NCI-H1694 treated with DMSO at 0.1 percent for 48 hours (cell line): ENCODE results near the gene RIPK3.
"Not testable (repeated sequence)": the region's sequence is repeated elsewhere in the genome, so short reads cannot be mapped to it uniquely, and the experiment has no call there.

Source experiments
- DNase-seq: peaks from one replicate; lab custom pipeline; 2025; lab: John Stamatoyannopoulos, UW

Gene RIPK3

GRCh38 chr14:24369463-24369862, 29.7 kb upstream of the RIPK3 start:
- DNase-seq = no peak

GRCh38 chr14:24368562-24369252, 28.9 kb upstream of the RIPK3 start:
- peak; percentile 75 for DNase-seq

GRCh38 chr14:24368212-24368561, 28.4 kb upstream of the RIPK3 start:
- DNase-seq = no peak

- DNase-seq = peak; percentile 92
Observed at GRCh38 chr14:24367514-24368211, 27.9 kb upstream of the RIPK3 start, which contains the start of gene NFATC4. Gene NFATC4 (plus strand): TSS chr14:24368184. CDS start chr14:24368341, 157 bp downstream.

GRCh38 chr14:24366721-24367513, 27.1 kb upstream of the RIPK3 start:
- DNase-seq = peak; percentile 97

- DNase-seq = no peak
Observed at GRCh38 chr14:24366413-24366720, 26.6 kb upstream of the RIPK3 start.

- peak; percentile 92 for DNase-seq
Observed at GRCh38 chr14:24365600-24366412, 26.0 kb upstream of the RIPK3 start.

GRCh38 chr14:24364841-24365240, 25.1 kb upstream of the RIPK3 start:
- no peak for DNase-seq

GRCh38 chr14:24363401-24363800, 23.6 kb upstream of the RIPK3 start:
- no peak for DNase-seq

GRCh38 chr14:24362241-24362960, 22.6 kb upstream of the RIPK3 start:
- DNase-seq = no peak

- DNase-seq = no peak
Observed at GRCh38 chr14:24361326-24361725, 21.5 kb upstream of the RIPK3 start.

GRCh38 chr14:24360281-24360680, 20.5 kb upstream of the RIPK3 start:
- DNase-seq = no peak

GRCh38 chr14:24356208-24356607, 16.4 kb upstream of the RIPK3 start:
- no peak for DNase-seq

- DNase-seq = no peak
Observed at GRCh38 chr14:24355009-24355408, 15.2 kb upstream of the RIPK3 start.

GRCh38 chr14:24354482-24354825, 14.7 kb upstream of the RIPK3 start:
- not testable (repeated sequence) for DNase-seq

GRCh38 chr14:24353559-24354481, 14.0 kb upstream of the RIPK3 start:
- DNase-seq = no peak

GRCh38 chr14:24351517-24351916, 11.7 kb upstream of the RIPK3 start:
- no peak for DNase-seq

- DNase-seq = no peak
Observed at GRCh38 chr14:24349742-24350141, 10.0 kb upstream of the RIPK3 start.

- no peak for DNase-seq
Observed at GRCh38 chr14:24348186-24348585, 8.4 kb upstream of the RIPK3 start.

GRCh38 chr14:24347134-24347533, 7.3 kb upstream of the RIPK3 start:
- no peak for DNase-seq
